Amygdala (tissue), 56 donors: ENCODE data around the gene RNF186.
"Not testable (repeated sequence)": the region's sequence is repeated elsewhere in the genome, so short reads cannot be mapped to it uniquely, and the experiment has no call there.

Experiments
- DNase-seq, 56 donors: peaks; one replicate each; lab custom pipeline; 2025; lab: John Stamatoyannopoulos, UW

Gene RNF186

GRCh38 chr1:19798486-19799229 lies 16.4 kb downstream of the RNF186 start:
- DNase-seq = no peak

DNA sequence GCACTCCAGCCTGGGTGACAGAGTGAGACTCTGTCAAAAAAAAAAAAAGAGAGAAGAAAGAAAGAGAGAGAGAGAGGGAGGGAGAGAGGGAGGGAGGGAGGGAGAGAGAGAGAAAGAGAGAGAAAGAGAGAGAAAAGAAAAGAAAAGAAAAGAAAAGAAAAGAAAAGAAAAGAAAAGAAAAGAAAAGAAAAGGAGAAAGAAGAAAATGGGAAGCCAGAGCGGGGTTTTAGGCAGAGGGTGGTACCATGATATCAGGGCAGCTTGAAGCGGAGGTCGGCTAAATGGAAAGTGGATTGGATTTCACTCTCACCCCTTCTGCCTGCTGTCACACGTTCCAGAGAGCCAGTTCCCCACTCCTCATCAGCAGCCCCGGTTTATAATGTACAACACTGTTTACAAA lies 17.3 kb downstream of the RNF186 start:
- DNase-seq = no peak

GRCh38 chr1:19794583-19794982 lies 20.5 kb downstream of the RNF186 start:
- no peak for DNase-seq

GRCh38 chr1:19793360-19794046 lies 21.6 kb downstream of the RNF186 start:
- DNase-seq = no peak

DNA sequence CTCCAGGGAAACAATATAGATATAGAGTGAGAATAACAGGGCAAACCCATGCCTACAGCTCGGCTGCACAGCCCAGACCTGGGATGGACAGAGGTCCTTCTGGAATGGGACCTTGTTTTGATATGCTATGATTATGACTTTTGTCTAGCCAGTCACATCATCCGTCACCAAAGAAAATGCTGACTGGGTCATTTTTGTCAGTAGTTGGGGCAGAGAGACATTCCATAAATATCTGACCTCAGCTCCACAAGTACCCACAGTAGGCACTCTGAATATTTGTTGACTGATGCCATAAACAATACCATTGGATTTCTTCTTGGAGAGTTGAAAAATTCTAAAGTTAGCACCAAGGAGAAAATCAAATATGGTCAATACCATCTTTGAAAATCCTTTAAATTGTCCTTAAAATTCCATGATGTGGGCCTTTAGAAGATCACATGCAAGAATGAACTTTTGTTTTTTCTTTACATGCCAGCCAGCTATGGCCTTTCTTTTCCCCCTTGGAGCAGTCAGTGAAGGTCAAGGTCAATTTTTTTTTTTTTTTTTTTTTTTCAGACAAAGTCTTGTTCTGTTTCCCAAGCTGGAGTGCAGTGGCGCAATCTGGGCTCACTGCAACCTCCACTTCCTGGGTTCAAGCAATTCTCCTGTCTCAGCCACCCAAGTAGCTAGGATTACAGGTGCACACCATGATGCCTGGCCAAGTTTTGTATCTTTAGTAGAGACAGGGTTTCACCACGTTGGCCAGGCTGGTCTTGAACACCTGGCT lies 22.7 kb downstream of the RNF186 start:
- DNase-seq = no peak

GRCh38 chr1:19790061-19790975 lies 24.8 kb downstream of the RNF186 start:
- not testable (repeated sequence) for DNase-seq

DNA sequence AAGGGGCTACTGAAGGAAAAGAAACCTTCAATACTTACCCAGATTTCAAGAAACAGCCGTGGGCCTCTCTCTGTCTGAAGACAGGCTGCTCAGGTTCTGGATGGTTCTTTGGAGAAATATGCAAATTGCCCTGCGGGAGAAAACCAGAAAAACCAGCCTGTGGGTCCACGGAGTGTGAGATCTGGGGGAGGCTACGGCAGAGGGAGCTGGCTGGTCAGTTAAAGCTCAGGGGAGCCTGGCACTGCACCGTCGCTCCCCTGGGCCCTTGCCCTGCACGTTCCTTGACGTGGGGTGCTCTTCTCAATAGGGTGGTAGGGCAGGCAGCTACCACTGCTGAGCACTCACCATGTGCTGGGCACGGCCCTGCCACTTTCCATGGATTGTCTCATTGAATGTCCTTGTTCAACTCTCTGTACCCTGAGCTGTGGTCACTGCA lies 28.1 kb downstream of the RNF186 start:
- DNase-seq = no peak

GRCh38 chr1:19785660-19786059 lies 29.4 kb downstream of the RNF186 start:
- no peak for DNase-seq

DNA sequence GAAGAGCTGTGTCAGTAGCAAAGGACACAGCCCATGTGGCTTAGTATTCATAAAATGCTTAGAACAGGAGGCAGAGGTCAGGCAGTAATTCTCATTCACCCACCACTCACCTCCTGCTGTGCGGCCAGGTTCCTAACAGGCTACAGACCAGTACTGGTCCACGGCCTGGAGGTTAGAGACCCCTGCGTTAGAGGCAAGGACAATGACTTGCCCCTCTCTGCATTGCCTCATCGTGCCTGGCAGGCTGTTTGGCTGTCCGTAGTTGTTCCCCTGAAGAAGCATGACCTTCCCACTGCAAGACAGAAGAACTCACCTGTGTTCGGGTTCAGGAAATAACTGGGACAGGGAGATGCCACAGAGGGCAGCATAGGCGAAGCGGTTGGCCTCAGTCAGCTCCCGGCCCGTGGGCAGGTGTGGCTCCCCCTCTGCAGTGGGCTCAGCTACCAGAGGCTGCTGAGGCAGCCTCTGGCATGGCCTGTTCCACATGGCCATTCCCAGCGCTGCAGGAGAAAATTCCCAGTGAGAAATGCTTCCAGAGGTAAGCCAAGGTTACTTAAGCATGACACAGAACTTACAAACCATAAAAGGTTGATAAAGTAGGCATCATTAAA lies 34.7 kb downstream of the RNF186 start:
- no peak for DNase-seq

- no peak for DNase-seq
These were observed 38.1 kb downstream of the RNF186 start for GRCh38 chr1:19776933-19777332.

DNA sequence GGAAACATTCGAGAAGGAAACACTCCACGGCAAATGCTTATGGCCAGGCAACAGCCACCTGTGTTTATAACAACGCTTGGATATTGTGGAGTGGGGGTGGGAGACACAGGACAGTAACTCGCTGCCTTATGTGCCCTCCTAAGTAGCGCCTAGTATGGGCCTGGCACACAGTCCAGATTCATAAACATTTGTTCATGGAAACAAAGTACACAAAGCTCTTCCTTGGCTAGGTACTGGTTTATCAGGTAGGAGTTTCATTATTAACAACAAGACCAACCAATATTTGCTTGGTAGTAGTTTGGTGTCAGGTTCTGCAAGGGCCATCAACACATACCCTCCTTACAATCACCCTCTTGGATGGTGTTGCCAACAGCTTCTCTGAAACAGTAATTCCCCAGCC lies 38.8 kb downstream of the RNF186 start:
- no peak for DNase-seq

GRCh38 chr1:19775831-19776230 lies 39.3 kb downstream of the RNF186 start:
- DNase-seq = no peak

DNA sequence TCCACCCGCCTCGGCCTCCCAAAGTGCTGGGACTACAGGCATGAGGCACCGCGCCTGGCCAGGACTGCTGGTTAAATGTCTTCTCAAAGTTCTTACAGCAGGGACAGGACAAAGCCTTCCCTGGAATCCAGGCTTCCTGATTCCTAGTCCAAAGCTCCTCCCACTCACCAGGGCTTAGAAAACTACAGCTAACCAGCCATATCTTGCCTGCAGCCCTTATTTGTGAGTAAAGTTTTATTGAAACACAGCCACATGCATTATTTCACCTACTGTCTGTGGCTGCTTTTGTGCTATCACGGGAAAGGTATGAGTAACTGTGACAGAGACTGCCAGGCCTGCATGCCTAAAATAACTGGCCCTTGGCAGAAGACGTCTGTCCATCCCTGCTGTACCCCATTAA lies 39.8 kb downstream of the RNF186 start:
- no peak for DNase-seq

DNA sequence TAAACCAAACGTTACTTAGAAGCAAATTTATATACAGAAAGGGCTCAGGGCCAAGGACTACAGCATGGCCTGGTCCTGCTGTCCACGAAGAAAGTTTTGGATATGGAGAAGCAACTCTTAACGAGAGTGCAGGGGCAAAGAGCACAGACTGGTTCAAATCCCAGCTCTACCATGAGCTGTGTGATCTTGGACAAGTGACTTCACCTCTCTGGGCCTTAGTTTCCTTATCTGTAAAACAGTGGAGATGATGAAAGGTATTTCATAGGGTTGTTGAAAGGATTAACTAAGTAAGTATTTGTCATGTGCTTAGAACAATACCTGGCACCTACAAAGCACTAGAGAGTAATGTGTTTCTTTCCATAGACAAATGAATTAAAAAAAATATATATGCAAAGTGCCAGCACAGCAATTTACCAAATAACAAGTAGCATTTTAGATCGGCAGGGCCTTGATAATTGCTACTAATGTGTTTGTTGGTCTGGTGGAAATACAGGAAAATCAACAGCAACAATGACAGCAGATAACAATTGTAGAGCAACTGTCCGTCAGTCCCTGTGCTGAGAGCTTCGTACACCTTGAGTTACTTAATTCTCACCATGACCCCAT lies 40.8 kb downstream of the RNF186 start:
- DNase-seq = no peak

GRCh38 chr1:19773485-19773884 lies 41.6 kb downstream of the RNF186 start:
- no peak for DNase-seq

GRCh38 chr1:19772053-19772452 lies 43.0 kb downstream of the RNF186 start:
- DNase-seq = no peak

- no peak for DNase-seq
These were observed 43.7 kb downstream of the RNF186 start for GRCh38 chr1:19771350-19771749.

GRCh38 chr1:19770436-19771190 lies 44.5 kb downstream of the RNF186 start:
- no peak for DNase-seq
